ENCODE measurements around the gene C1orf146.

The C1orf146 gene, protein sequence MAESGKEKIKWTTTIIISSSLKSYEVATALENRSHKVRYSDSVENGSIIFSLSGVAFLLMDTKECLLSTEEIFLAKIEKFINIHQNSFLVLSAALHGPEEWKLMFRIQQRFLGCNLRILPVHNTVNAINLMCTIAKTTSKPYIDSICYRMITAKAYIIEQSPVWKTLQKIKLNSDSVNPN

DNA sequence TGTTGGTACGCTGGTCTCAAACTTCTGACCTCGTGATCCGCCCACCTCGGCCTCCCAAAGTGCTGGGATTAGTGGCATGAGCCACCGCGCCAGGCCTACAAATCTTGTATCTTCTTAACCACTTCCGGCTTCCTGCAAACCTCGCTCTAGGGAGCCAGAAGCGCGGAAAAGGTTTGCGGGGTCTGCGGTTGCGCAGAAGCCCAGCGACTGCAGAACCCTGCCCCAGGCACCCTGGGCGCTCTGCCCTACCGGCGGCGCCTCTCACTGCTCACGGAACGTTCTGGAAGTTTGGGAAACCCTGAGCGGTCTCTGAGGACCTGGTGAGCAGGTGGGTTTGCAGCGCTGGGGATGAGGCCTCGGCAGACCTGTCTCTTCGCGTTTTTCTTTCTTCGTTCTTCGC lies at the start of gene C1orf146:
Gene C1orf146, plus strand, starts transcription at position 195 of the 400 bp plus-strand sequence. CDS start 13,506 bp downstream, outside the sequence.
- DNase-seq (ENCODE audit: low read depth) = no peak
- TF ChIP-seq, protein P1, sequence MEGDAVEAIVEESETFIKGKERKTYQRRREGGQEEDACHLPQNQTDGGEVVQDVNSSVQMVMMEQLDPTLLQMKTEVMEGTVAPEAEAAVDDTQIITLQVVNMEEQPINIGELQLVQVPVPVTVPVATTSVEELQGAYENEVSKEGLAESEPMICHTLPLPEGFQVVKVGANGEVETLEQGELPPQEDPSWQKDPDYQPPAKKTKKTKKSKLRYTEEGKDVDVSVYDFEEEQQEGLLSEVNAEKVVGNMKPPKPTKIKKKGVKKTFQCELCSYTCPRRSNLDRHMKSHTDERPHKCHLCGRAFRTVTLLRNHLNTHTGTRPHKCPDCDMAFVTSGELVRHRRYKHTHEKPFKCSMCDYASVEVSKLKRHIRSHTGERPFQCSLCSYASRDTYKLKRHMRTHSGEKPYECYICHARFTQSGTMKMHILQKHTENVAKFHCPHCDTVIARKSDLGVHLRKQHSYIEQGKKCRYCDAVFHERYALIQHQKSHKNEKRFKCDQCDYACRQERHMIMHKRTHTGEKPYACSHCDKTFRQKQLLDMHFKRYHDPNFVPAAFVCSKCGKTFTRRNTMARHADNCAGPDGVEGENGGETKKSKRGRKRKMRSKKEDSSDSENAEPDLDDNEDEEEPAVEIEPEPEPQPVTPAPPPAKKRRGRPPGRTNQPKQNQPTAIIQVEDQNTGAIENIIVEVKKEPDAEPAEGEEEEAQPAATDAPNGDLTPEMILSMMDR (conservative IDR thresholded peaks at IDR 0.05; ENCODE audit: control insufficient read depth, insufficient read depth, low read depth, low read length) = no peak
- H3K4me3 ChIP-seq (ENCODE audit: control insufficient read depth, low read depth, low read length) = no peak within 1 kb of the TSS

DNA sequence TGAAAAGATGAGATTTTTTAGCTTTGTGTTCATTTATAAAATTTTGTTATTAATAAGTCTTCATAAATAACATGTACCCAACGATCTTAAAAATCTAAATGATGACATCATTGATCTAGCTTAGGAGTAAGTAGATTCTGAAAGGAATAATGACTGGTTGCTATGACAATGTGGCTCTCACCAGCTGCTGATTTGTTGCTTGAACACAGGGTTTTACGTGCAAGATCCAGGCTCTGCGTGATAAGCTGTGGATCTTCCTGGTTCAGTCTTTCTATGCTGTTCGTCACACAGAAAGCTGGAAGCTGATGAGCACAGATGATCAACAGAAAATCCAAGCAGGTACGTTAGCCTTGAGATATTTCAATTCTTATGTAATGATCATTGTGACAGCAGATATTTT lies 49.1 kb upstream of the C1orf146 start:
- DNase-seq (ENCODE audit: low read depth) = no peak
- TF ChIP-seq, protein P1 (conservative IDR thresholded peaks at IDR 0.05; ENCODE audit: control insufficient read depth, insufficient read depth, low read depth, low read length) = no peak
- no peak overlapping the region for H3K4me3 ChIP-seq (ENCODE audit: control insufficient read depth, low read depth, low read length)

DNA sequence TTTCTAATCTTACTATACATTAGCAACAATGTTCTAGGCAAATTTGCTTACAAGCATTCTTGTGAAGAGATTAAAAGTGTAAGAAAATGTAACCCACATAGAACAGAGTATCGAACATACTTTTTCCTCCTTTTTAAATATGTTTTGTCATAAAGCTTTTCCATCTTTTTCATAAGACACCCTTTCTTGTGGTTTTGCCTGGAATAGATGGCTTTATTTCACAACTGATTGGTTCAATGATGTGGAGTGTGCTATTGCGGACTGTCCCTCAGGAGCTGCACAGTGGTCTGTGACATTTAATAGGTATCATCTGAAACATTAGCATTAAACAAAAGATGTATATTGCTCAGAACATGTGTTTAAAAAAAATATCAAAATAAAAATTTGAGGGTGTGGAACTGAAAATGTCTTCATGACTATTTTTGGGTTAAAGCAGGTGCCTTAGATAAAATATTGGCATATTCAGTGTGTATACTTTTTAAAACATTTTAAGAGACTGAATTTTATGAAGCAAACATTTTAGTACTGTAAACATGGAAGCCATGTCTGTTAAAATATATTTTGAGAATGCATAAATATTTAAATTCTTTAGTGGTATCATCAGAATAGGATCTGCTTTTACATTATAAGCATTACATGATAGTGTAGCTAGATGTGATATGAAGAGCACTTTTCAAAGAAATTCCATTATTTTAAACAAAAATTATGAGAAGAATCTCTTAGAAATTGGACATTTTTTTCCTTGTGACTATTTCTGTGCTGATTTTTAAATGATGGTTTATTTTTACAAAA lies 48.3 kb upstream of the C1orf146 start:
- TF ChIP-seq, protein P1 (conservative IDR thresholded peaks at IDR 0.05; ENCODE audit: control insufficient read depth, insufficient read depth, low read depth, low read length) = no peak
- DNase-seq (ENCODE audit: low read depth) = no peak
- H3K4me3 ChIP-seq (ENCODE audit: control insufficient read depth, low read depth, low read length) = no peak overlapping the region

DNA sequence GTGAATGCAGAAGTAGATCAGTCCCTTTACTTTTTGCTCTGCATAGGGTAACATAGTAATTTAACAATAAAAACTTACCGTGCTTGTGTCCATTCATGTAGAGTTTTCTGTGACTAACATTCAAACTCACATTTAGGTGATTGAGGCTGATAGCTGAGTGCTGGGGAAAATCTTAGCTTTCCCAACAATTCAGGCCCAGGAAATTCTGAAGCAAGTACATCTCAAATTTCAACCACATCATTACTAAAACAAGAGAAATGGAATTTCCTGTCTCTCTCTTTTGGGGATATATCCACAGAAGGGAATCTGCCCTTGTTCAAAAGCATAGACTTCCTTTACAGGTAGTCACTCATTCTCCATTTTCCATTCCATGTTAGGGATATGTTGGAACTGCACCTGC lies 33.1 kb upstream of the C1orf146 start:
- no peak overlapping the region for H3K4me3 ChIP-seq (ENCODE audit: control insufficient read depth, low read depth, low read length)
- TF ChIP-seq, protein P1 (conservative IDR thresholded peaks at IDR 0.05; ENCODE audit: control insufficient read depth, insufficient read depth, low read depth, low read length) = no peak
- peak; percentile 75 for DNase-seq (ENCODE audit: low read depth)

DNA sequence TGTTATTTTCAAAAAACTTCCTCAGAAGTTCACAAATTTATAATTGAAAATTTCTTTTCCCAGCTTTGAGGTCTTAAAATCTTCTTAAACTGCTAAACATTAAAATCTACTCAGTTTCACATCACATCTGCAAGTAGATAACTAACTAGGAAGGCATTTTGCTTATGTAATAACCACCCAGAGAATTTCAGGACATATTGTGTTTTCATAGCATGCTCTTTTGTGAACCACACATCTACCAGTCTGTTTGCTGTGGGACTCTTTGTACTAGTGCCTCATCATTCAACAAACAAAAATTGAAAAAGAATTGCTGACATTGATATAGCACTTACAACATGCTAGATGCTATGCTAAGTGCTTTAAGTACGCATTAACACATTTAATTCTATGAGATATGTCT lies 31.6 kb upstream of the C1orf146 start:
- peak; percentile 63 for DNase-seq (ENCODE audit: low read depth)
- TF ChIP-seq, protein P1 (conservative IDR thresholded peaks at IDR 0.05; ENCODE audit: control insufficient read depth, insufficient read depth, low read depth, low read length) = no peak
- H3K4me3 ChIP-seq (ENCODE audit: control insufficient read depth, low read depth, low read length) = no peak overlapping the region

DNA sequence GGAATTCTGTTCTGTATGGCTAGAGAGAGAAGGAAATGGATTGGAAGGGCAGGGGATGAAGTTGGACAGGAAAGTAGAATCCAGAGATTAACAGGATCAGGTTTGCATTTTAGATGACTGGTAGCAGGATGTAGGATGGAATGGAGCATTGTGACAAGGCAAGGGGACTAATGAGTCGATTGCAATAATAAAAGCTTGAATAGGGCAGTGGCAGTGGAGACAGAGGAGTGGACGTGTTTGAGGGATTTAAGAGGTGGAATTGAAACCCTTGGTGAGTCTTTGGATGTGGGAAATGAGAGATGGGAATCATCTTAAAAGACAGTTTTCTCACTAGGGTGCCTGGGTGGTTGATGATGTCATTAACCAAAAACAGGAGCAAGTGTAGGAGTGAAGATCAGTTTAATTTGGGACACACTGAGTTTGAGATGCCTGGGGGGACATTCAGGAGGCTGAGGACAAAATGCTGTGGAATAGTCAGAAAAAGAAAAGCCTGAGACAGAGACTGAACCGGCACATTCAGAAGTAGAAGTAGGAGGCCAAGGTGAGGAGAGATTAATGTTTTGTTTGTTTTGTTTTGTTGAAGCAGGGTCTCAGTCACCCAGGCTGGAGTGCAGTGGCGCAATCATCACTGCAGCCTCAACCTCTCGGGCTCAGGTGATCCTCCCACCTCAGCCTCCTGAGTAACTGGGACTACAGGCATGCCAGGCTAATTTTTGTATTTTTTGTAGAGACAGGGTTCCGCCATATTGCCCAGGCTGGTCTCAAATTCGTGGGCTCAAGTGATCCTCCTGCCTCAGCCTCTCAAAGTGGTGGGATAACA lies 29.1 kb upstream of the C1orf146 start:
- DNase-seq (ENCODE audit: low read depth) = no peak
- H3K4me3 ChIP-seq (ENCODE audit: control insufficient read depth, low read depth, low read length) = no peak overlapping the region
- TF ChIP-seq, protein P1 (conservative IDR thresholded peaks at IDR 0.05; ENCODE audit: control insufficient read depth, insufficient read depth, low read depth, low read length) = no peak

All from fibroblast of mammary gland (primary cell).